Astrocyte (in vitro differentiated cells and primary cell): ENCODE data around the gene A3GALT2. TPM values are rescaled to one million over a fixed set of nuclear protein-coding genes. Genes with fewer than 3 reads are reported as not detected.

Experiments
- DNase-seq: peaks from one replicate; pipeline ENCODE4 v3.0.0-alpha.2; 2010; ENCODE audit warnings: low read depth
- FAIRE-seq: peaks from 2 replicates; lab custom pipeline; 2011; peaks lifted over from hg19 to GRCh38; lab: Jason Lieb, UNC
- H2AFZ ChIP-seq: 2 replicates; pipeline ENCODE4 v1.6.0; 2012; ENCODE audit warnings: low read depth, low read length, inconsistent platforms
- H3K27ac ChIP-seq: 2 replicates; pipeline ENCODE4 v1.5.1; 2011; ENCODE audit warnings: low read depth, low read length, inconsistent platforms
- H3K27me3 ChIP-seq: 2 replicates; pipeline ENCODE4 v1.6.0; 2011; ENCODE audit warnings: low read length, inconsistent platforms; ENCODE audit not compliant: insufficient read depth
- H3K36me3 ChIP-seq: 2 replicates; pipeline ENCODE4 v1.5.1; 2011; ENCODE audit warnings: low read length, inconsistent platforms; ENCODE audit not compliant: insufficient read depth
- H3K4me1 ChIP-seq: 2 replicates; pipeline ENCODE4 v1.5.1; 2011; ENCODE audit warnings: low read length, inconsistent platforms; ENCODE audit not compliant: insufficient read depth
- H3K4me2 ChIP-seq: 2 replicates; pipeline ENCODE4 v1.6.0; 2012; ENCODE audit warnings: low read length, inconsistent platforms
- H3K4me3 ChIP-seq: 2 replicates; pipeline ENCODE4 v1.5.1; 2011; ENCODE audit warnings: low read depth, mild to moderate bottlenecking, low read length, inconsistent platforms; ENCODE audit not compliant: insufficient read depth
- H3K79me2 ChIP-seq: 2 replicates; pipeline ENCODE4 v1.6.0; 2012; ENCODE audit warnings: mild to moderate bottlenecking, low read length, inconsistent platforms; ENCODE audit not compliant: insufficient read depth
- H3K9ac ChIP-seq: 2 replicates; pipeline ENCODE4 v1.6.0; 2012; ENCODE audit warnings: mild to moderate bottlenecking, low read length, inconsistent platforms
- H3K9me3 ChIP-seq: 2 replicates; pipeline ENCODE4 v1.5.1; 2012; ENCODE audit warnings: low read depth, mild to moderate bottlenecking, low read length, inconsistent platforms; ENCODE audit not compliant: insufficient read depth
- H4K20me1 ChIP-seq: 2 replicates; pipeline ENCODE4 v1.6.0; 2012; ENCODE audit warnings: low read length, inconsistent platforms; ENCODE audit not compliant: insufficient read depth
- H3K27ac Mint-ChIP-seq: one replicate; pipeline ENCODE4 v1.8.0; 2021; ENCODE audit warnings: mild to moderate bottlenecking, mixed read lengths; ENCODE audit not compliant: unreplicated experiment
- H3K27me3 Mint-ChIP-seq: one replicate; pipeline ENCODE4 v1.8.0; 2021; ENCODE audit warnings: low read depth, mixed read lengths; ENCODE audit not compliant: unreplicated experiment
- H3K36me3 Mint-ChIP-seq: one replicate; pipeline ENCODE4 v1.8.0; 2021; ENCODE audit warnings: low read depth, mixed read lengths; ENCODE audit not compliant: unreplicated experiment
- H3K4me1 Mint-ChIP-seq: one replicate; pipeline ENCODE4 v1.8.0; 2021; ENCODE audit warnings: low read depth, mixed read lengths; ENCODE audit not compliant: unreplicated experiment
- H3K4me3 Mint-ChIP-seq: one replicate; pipeline ENCODE4 v1.8.0; 2021; ENCODE audit warnings: mild to moderate bottlenecking, moderate library complexity, mixed read lengths; ENCODE audit not compliant: unreplicated experiment
- H3K9me3 Mint-ChIP-seq: one replicate; pipeline ENCODE4 v1.8.0; 2021; ENCODE audit warnings: mild to moderate bottlenecking, mixed read lengths; ENCODE audit not compliant: unreplicated experiment
- EZH2 ChIP-seq: IDR thresholded peaks from 2 replicates; pipeline ENCODE4 v1.6.1; 2012; ENCODE audit warnings: mild to moderate bottlenecking, low read length, inconsistent platforms; ENCODE audit not compliant: insufficient read depth
- total RNA-seq: library from RNA; stranded (reverse); gene quantifications from 2 replicates; pipeline ENCODE4 v1.2.1, GENCODE V29; 2021
- TF ChIP-seq, protein P1 (sequence below): IDR thresholded peaks from 2 replicates; pipeline ENCODE4 v1.5.1; 2011; ENCODE audit warnings: low read depth, mild to moderate bottlenecking, inconsistent platforms, low read length, moderate library complexity; ENCODE audit not compliant: insufficient read depth

The A3GALT2 gene
- total RNA-seq, 1 donor from 2014 or later, result not detected

DNA sequence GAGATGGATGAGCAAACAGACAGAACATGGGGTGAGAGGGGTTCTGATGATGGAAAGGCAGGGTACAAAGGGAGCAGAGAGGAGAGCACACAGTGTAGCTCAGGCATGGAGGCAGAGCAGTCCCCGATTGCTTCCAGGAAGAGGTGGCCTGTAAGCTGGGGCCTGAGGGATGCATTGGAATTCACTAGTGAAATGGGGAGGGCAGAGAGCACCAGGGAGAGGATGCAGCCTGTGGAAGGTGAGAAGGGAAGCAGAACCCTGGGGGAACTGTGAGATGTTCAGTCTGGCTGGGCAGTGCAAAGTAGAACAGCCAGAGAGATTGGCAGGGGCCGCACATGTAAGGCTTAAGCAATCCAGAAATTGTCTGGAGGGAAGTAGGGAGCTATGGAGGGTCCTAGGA is 52.4 kb downstream of the A3GALT2 start:
- H3K79me2 ChIP-seq, result peaks cover 87% of the 10 kb centered on the region
- no peak for FAIRE-seq
- Mint-ChIP-seq H3K4me1 (peaks cover 24% of the 10 kb centered on the region), H3K4me3 (no peak overlapping the region), H3K36me3 (peaks cover 17% of the 10 kb centered on the region), H3K27me3 (no peaks in the 10 kb centered on the region), H3K27ac (no peak overlapping the region), H3K9me3 (no peaks in the 10 kb centered on the region)
- H3K4me2 ChIP-seq, result no peak overlapping the region
- no peaks in the 10 kb centered on the region for H3K4me1 ChIP-seq
- no peak for DNase-seq
- H3K4me3 ChIP-seq, result no peak overlapping the region
- no peaks in the 10 kb centered on the region for H3K27me3 ChIP-seq
- no peaks in the 10 kb centered on the region for H3K36me3 ChIP-seq
- H3K9ac ChIP-seq, result no peak overlapping the region
- H3K9me3 ChIP-seq, result no peaks in the 10 kb centered on the region
- no peak overlapping the region for H2AFZ ChIP-seq
- H3K27ac ChIP-seq, result no peak overlapping the region
- H4K20me1 ChIP-seq, result peaks cover 98% of the 10 kb centered on the region
- TF ChIP-seq, protein P1, sequence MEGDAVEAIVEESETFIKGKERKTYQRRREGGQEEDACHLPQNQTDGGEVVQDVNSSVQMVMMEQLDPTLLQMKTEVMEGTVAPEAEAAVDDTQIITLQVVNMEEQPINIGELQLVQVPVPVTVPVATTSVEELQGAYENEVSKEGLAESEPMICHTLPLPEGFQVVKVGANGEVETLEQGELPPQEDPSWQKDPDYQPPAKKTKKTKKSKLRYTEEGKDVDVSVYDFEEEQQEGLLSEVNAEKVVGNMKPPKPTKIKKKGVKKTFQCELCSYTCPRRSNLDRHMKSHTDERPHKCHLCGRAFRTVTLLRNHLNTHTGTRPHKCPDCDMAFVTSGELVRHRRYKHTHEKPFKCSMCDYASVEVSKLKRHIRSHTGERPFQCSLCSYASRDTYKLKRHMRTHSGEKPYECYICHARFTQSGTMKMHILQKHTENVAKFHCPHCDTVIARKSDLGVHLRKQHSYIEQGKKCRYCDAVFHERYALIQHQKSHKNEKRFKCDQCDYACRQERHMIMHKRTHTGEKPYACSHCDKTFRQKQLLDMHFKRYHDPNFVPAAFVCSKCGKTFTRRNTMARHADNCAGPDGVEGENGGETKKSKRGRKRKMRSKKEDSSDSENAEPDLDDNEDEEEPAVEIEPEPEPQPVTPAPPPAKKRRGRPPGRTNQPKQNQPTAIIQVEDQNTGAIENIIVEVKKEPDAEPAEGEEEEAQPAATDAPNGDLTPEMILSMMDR, result no peak
- no peak for TF ChIP-seq EZH2

DNA sequence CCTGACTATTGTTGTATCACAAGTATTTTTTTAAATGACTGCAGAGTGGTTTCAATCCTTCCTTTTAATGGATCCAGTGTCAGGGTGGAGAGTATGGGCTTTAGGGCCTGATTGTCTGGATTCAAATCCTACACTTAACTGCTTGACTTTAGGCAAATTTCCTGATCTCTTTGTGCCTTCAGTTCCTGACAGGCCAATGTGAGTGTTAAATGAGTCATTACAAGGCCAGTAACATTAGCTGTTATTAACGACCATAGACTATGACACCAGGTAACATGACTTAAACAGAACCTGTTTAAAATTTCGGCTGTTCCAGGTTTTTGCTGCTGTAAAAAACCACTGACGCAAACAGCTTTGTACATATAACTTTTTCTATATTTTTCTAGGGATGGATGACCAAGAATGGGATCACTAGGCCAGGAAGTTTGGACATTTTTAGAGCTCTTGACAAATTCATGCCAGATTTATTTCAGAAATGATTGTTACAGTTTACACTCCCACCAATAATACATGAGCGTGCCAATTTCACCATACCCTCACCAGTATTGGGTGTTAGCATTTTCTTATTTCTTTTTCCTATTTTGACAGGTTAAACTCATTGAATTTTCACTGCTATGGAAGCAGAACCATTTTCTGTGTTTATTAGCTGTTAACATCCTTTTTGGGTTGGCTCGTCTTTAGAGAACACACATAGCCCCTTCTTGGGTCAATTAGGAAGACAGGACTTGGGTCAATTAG is 53.3 kb downstream of the A3GALT2 start:
- FAIRE-seq (no peak), DNase-seq (no peak)
- Histone ChIP-seq H3K27ac (no peak overlapping the region), H3K36me3 (no peaks in the 10 kb centered on the region), H3K79me2 (peaks cover 86% of the 10 kb centered on the region), H3K9me3 (no peaks in the 10 kb centered on the region), H3K4me1 (no peaks in the 10 kb centered on the region), H3K27me3 (no peaks in the 10 kb centered on the region), H2AFZ (no peak overlapping the region), H3K4me2 (no peak overlapping the region), H4K20me1 (peaks cover 96% of the 10 kb centered on the region), H3K4me3 (no peak overlapping the region), H3K9ac (no peak overlapping the region)
- TF ChIP-seq EZH2, result no peak
- TF ChIP-seq, protein P1, result no peak
- Mint-ChIP-seq H3K4me3 (peak overlapping the region; percentile 11), H3K36me3 (peaks cover 14% of the 10 kb centered on the region), H3K4me1 (peaks cover 24% of the 10 kb centered on the region), H3K27me3 (no peaks in the 10 kb centered on the region), H3K9me3 (no peaks in the 10 kb centered on the region), H3K27ac (no peak overlapping the region)

GRCh38 chr1:33266766-33267165 is 54.1 kb downstream of the A3GALT2 start:
- DNase-seq (no peak), FAIRE-seq (no peak)
- Histone ChIP-seq H3K4me3 (no peak overlapping the region), H3K79me2 (peaks cover 82% of the 10 kb centered on the region), H2AFZ (no peak overlapping the region), H3K4me2 (no peak overlapping the region), H3K4me1 (no peaks in the 10 kb centered on the region), H4K20me1 (peaks cover 93% of the 10 kb centered on the region), H3K36me3 (no peaks in the 10 kb centered on the region), H3K9ac (no peak overlapping the region), H3K9me3 (no peaks in the 10 kb centered on the region), H3K27me3 (no peaks in the 10 kb centered on the region), H3K27ac (no peak overlapping the region)
- H3K27ac Mint-ChIP-seq, result no peak overlapping the region
- H3K4me3 Mint-ChIP-seq, result no peak overlapping the region
- peaks cover 26% of the 10 kb centered on the region for H3K4me1 Mint-ChIP-seq
- peaks cover 13% of the 10 kb centered on the region for H3K36me3 Mint-ChIP-seq
- H3K27me3 Mint-ChIP-seq, result no peaks in the 10 kb centered on the region
- no peaks in the 10 kb centered on the region for H3K9me3 Mint-ChIP-seq
- TF ChIP-seq, protein P1, result no peak
- no peak for TF ChIP-seq EZH2
